Medulla oblongata (tissue), 1 donor: ENCODE data around the gene ZNF287.
A peak's percentile ranks its signal among the peaks of the same experiment; 100 is the strongest.
"Not testable (repeated sequence)": the region's sequence is repeated elsewhere in the genome, so short reads cannot be mapped to it uniquely, and the experiment has no call there.

ENCODE experiments used
- DNase-seq: peaks from one replicate; pipeline ENCODE4 v3.0.0-alpha.2; 2015; ENCODE audit errors: extremely low spot score

Gene ZNF287

DNA sequence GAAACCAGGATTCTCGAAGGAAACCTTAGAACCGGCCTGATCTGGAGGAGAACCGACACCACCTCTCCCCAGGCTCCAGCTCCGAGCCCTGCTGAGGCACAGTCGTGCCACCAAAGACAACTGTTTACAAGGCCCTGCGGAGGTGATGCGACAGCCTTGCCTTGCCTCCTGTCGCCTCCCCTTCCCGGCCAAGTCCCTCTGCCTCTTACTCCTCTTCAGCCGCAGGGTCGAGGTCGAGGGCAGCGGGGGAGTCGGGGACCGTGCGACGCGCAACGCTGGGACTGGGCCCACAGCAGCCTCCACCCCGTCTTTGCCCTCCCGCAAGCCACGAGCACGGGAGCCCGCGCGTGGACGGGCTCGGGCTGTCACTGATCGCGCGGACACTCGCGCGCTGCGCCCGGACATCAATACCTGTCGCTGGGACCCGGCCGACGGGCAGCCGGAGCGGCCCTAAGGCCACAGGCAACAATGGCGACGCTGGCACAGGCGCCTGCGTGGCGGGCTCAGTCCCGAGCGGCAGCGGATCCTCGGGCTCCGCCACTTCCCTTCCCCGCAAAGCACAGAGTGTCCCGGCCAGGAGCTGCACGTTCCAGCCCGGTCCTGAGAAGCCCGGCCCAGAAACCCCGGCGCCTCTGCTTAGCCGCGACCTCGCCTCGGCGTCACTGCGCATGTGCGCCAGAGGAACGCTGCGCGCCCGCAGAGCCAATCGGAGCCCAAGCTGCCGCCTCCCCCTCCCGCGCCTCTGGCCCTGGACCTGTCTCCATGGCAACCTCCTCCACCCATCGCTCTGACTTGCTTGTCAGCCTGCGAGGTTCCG lies at the start of gene ZNF287:
TSS of gene ZNF287 (minus strand) at position 664 of the 817 bp plus-strand sequence. CDS start 1,473 bp downstream, outside the sequence.
- peak; percentile 96 for DNase-seq

DNA sequence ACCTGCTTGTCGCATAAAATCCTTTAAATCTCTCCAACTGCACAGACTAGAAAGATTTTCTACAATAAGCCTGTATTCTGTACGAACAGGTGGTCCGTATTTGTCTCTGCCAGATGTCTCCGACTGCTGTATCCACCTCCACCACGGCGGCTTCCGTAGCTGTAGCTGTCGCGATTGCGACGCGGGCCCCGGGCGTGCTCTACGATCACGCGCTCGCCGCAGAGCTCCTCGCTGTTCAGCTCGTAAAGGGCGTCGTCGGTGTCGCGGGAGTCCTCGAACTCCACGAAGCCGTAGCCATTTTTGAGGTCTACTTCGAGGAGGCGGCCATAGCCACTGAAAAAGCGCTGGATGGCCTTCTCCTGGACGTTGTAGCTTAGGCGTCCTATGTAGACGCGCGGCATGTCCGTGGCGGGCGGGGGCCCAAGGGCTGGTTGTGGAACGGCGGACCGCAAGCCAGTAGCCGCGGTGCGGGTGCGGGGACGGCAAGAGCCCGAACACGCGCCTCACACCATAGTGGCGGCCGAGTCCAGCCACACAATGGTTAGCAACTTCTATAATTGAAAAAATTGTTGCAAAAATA lies 48.6 kb upstream of the ZNF287 start:
- DNase-seq: no peak

DNA sequence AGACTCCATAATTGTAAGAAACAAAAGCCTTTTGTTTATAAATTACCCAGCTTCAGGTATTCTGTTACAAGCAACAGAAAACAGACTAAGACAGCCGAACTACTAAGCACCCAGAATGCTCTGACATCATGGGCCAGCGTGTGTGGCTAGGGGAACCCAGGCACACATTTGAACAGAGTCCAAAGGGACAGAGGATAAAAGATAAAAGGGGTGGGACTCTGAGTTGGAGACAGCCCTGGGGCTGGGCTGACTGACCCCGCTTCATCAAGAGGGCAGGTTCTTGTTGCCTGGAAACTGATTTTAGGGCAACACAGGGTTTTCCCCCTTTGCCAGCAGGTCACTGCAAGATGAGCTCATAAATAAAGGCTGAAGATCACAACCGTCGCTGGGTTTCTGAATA lies 30.5 kb upstream of the ZNF287 start:
- no peak for DNase-seq

DNA sequence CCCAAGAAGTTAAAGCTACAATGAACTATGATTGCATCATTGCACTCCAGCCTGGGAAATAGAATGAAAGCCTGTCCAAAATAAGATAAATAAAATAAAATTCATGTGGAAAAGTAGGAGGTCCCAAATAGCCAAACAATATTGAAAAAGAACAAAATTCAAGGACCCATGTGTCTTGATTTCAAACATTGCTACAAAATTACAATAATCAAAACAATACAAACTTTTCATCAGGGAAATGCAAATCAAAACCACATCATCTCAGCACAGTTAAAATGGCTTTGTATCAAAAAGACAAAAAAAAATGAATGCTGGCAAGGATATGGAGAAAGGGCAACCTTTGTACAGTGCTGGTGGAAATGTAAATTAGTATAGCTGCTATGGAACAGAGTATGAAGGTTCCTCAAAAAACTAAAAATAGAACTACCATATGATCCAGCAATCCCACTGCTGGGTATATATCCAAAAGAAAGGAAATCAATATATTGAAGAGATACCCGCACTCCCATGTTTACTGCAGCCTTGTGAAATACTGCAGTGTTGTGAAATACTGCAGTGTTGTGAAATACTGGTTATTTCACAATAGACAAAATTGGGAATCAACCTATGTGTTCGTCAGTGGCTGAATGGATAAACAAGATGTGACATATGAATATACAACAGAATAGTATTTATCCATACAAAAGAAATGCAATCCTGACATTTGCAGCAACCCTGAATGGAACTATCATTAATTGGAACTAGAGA lies 24.5 kb upstream of the ZNF287 start:
- DNase-seq: peak; percentile 18

DNA sequence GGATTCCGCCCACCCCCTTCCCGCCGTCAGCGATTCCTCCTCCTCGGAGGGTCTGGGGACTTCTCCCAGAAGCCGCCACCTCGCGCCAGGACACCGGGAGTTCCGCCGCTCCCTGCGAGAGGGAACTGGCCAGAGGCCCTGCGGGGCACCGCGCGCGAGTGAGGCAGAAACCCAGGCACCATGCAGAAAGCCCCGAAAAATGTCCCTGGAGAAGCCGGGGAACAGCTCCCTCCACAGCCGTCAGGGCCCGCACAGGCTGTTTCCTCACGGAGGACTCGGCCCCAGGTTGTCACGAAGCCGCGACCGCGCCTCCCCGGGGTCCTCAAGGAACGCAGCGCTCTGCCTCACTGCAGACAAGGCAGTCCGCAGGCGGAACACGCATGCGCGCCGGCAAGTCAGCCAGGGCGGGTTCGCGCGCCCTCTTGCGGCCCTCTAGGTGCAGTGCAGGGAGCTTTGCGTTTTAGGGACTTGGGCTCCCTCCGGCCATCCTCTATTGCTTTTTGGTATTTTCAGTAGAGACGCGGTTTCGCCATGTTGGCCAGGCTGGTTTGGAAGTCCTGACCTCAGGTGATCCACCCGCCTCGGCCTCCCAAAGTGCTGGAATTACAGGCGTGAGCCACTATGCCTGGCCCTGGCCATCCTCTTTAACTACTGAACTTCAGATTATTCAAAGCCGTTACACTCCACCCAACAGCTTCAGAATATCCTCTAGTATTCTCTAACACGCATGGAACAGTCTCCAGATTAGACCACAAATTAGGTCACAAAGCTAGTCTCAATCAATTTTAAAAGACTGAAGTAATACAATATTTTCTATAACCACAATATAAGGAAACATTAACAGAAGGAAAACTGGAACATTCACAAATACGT lies 20.3 kb upstream of the ZNF287 start:
- peak; percentile 93 for DNase-seq

DNA sequence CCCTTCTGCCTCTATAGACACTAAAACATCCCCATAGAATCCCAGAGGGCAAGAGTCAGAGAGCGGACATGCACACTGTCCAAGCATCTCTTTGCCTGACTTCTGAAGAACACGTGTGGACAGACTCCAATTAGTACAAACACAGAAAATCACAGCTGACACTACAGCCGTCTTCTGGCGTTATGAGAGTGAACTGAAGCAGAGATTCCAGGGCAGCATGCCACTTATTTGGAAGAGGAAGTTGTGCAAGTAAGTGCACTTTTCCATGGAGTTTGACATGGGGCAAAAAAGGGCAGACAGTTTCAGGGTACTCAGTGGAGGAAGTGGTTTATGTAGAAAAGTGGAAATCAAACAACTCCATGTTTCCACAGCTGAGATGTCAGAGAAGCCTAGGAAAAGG lies 16.8 kb upstream of the ZNF287 start:
- no peak for DNase-seq

DNA sequence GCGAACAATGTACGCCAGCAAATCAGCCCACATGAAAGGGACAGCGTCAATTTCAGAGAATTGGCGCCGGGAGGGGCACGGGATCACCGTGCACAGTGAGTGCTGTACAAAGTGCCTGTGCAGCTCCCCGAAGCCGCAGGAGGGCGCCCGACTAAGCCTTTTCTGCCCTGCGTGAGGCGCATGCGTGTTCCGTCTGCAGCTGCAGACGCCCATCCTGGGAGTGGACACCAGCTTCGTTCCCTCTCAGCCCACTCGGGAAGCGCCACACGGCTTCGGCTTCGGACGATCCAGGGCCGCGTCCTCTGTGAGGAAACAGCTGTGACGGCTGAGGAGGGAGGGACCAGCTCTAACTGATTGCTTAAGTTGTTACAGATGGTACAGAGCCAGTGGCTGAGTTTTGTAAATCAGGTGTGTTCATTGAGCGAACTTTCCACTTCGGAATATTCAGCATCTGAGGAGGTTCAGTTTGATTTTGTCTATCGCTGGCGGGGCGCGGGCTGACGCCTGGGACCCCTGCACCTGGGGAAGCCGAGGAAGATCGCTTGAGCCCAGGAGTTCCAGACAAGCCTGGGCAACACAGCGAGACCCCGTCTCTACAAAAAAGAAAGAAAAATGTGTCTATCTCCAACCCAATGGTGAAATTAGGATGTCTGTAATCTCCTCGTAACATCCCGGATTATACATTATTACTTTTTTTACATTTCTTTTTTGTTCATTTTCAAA lies 15.4 kb upstream of the ZNF287 start:
- DNase-seq: peak; percentile 96

DNA sequence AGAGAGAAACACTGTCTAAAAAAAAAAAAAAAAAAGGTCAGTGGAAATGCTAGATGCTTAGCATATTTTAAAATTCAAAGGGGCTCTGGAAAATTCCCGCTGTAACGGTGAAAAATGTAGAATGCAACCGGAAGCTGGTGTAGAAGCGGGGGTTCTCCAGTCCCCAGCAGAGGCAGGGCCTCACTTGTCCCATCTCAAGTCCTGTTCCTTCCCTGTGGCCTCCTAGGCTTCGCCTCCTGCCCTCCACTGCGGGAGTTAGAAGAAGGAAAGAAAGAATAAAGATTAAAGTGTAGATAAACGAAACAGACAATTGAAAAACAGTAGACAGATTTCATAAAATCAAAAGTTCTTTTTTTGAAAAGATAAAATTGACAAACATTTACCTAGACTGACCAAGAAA lies 14.8 kb upstream of the ZNF287 start:
- no peak for DNase-seq

DNA sequence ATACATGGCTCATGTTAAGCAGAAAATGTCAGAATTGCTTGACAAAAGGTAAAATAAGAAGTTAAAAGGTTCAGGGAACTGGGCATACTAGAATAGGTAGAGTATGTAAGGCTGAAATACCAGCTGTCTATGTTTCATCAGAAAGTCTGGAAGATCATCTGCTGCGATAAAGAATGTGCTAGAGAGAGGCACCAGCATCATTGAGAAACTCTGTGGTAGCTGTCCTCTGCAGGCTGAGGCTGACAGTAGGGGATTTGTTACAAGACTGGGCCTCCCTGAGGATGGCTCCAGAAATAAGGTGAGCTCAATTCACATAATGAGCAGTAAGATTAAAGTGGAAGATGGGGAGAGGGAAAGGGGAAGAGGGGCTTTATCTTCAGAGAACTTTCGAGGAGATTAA lies 4.5 kb upstream of the ZNF287 start:
- no peak for DNase-seq

DNA sequence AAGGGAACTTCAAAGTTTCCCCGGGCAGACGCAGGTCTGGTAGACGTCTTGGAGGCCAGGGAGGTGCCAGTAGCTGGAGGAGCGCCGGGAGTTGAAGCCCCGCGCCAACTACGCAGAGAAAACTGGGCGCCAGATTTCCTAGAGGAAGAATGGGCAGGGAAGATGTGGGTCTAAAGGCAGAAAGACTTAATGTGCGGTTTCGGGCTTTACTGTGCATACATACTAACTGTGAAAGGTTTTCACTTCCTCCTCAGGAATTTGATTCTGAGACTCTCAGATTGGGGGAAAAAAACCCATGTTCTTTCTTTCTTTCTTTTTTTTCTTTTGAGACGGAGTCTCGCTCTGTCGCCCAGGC lies 331 bp upstream of the ZNF287 start:
- no peak for DNase-seq

DNA sequence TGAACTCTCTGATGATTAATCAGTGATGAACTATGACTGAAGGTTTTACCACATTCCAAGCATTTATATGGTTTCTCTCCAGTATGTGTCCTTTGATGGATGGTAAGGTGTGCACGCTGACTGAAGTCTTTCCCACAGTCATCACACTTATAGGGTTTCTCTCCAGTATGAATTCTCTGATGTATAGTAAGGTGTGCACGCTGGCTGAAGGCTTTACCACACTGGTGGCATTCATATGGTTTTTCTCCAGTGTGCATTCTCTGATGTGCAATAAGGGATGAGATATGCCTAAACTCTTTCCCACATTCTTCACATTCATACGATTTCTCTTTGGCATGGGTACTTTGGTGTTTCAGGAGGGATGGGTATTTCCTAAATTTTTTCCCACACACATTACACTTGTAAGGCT lies 16.4 kb downstream of the ZNF287 start:
- no peak for DNase-seq

DNA sequence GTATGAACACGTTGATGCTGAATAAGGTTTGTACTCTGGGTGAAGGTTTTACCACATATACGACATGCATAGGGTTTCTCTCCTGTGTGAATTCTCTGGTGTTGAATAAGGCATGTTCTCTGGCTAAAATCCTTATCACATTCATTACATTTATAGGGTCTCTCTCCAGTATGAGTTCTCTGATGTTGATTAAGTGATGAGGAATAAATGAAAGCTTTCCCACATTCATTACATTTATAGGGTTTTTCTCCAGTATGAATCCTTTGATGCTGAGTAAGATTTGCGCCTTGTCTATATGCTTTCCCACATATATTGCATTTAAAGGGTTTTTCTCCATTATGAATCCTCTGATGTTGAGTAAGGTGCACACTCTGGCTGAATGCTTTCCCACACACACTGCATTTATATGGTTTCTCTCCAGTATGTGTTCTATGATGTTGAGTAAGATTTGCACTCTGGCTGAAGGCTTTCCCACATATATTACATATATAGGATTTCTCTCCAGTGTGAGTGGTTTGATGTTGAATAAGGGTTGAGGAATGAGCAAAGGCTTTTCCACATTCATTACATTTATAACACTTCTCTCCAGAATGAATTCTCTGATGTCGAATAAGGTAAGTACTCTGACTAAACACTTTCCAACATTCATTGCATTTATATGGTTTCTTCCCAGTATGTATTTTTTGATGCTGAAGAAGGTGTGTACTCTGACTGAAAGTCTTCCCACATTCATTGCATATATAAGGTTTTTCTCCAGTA lies 16.9 kb downstream of the ZNF287 start:
- no peak for DNase-seq

DNA sequence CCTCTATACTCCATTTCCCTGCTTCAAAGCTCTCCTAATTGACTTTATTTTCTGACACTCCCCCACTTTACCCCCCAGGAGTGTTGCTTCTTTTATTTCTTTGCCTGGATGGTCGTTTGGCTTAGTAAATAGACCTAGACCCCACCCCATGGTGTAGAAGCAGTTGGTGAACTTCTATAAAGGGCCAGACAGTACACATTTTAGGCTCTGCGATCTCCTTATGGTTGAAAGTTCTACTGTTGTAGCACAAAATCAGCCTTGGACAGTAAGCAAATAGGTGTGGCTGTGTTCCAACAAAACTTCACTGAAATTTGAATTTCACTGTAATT lies 31.9 kb downstream of the ZNF287 start:
- no peak for DNase-seq

DNA sequence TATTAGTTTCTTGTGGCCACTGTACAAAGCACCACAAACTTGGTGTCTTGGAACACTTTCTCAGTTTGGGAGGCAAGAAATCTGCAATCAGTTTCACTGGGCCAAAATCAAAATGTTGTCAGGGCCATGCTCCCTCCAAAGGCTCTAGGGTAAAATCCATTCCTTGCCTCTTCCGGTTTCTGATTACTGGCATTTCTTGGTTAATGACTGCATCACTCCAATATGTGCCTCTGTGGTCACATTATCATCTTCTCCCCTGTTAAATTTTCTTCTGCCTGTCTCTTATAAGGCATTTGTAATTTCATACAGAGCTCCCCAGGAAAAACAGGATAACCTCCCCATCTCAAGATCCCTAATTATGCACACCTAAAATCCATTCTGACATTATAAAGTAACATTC lies 34.8 kb downstream of the ZNF287 start:
- no peak for DNase-seq

DNA sequence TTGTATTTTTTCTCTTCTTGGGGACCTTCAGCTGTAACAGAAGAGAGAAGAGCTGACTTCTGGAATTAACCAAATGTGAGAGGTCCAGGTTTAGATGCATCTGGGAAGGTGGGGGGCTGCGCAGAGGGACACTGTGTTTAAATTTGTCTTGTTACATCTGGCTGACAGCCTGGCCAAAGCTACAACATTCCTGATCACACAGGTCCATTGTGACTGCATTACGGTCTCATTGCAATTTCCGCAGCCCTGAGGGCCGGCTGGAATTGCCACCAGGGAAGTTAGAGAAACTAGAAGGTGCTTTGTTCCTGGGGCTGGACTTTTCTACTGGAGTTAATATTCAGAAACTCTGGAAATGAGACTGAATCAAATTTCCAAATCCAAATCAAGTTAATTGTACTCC lies 39.1 kb downstream of the ZNF287 start:
- DNase-seq: no peak

DNA sequence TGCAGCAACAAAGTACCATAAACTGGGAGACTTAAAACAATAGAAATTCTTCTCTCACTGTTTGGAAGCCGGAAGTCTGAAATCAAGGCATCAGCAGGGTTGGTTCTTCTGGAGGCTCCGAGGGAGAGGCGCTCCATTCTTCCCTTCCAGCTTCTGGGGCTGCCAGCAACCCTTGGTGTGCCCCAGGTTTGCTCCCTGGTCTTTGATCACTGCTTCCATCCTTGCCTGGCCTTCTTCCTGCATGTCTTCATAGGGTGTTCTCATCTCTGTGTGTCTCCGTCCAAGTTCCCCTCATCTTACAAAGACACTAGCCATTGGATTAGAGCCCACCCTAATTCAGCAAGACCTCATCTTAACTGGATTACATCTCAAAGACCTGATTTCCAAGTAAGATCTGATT lies 41.7 kb downstream of the ZNF287 start:
- no peak for DNase-seq

DNA sequence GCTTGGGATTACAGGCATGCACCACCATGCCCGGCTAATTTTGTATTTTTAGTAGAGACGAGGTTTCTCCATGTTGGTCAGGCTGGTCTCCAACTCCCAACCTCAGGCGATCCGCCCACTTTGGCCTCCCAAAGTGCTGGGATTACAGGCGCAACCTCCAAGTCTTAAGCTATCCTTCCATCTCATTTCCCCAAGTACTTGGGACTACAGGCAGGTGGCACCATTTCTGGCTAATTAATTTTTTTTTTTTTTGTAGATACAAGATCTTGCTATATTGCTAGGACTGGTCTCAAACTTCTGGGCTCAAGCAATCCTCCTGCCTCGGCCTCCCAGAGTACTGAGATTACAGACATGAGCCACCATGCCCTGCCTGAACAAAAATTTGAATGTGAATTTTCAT lies 43.4 kb downstream of the ZNF287 start:
- DNase-seq: not testable (repeated sequence)

DNA sequence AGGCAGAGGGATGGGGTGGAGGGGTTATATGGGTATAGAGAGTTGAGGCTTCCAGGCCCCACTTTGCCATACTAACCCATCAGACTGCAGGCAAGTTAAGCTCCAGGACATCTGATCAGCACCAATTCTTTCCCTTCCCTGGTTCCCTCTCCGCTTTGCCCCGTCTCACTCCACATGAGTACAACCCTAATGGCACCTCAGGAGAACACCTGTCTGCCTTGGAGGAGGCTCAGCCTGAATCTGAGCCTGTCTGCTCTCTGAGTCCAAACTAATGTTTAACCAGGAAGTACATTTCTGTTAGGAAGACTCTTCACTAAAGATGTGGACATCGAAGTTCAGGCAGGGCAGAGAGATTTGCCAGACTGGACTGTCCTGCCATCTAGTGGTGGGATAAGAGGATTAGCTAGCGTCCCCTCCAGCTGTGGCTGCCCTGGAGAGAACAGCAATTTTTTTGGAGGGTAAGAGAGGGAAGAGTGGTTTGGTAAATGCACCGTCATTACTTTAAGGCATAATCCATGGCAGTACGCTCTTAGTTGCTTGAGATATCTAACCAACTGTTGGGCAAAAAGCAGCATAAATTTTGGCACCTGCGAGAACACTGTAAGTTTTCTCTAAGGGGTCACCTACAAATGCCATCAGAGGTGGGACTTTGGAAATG lies 47.8 kb downstream of the ZNF287 start:
- peak; percentile 94 for DNase-seq

DNA sequence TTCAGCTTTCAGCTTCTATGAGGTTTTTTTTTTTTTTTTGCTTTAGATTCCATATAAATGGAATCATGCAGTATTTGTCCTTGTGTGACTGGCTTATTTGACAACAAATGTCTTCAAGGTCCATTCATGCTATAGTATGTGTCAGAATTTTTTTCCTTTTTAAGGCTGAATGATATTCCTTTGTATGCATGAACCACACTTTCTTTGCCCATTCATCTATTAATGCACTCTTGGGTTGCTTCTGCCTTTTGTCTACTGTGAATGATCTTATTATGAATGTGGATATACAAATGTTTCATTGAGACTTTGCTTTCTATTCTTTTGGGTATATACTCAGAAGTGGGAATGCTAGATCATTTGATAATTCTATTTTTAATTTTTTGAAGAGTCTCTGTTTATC lies 50.0 kb downstream of the ZNF287 start:
- DNase-seq: no peak

DNA sequence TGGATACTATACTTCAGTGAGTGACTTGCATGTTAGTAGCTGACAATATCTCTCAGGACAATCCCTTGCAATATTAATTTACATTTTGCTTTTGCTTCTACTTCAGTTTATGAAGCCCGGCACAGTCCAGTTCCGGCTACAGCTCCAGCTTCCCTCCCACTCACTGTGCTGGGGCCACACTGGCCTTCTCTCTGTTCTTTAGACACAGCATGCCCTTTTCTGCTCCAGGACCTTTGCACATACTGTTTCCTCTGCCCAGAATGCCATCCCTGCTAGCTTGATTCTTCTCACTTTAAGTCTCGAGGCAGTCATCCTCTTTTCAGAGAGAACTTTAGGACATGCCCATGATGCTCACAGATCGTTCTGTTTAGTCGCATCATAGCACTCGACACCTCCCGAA lies 51.5 kb downstream of the ZNF287 start:
- DNase-seq: no peak
